Measurements from ENCODE around the gene APLP1.

DNA sequence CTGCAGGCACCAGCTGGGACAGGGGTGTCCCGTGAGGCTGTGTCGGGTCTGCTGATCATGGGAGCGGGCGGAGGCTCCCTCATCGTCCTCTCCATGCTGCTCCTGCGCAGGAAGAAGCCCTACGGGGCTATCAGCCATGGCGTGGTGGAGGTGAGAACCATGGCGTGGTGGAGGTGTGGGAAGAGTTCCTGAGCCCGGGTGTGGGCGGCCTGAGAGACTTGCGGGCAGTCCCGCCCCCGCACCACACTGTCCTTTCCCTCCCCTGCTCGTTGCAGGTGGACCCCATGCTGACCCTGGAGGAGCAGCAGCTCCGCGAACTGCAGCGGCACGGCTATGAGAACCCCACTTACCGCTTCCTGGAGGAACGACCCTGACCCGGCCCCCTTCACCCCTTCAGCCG, 10.7 kb downstream of the APLP1 start:
- TF ChIP-seq, protein P1, sequence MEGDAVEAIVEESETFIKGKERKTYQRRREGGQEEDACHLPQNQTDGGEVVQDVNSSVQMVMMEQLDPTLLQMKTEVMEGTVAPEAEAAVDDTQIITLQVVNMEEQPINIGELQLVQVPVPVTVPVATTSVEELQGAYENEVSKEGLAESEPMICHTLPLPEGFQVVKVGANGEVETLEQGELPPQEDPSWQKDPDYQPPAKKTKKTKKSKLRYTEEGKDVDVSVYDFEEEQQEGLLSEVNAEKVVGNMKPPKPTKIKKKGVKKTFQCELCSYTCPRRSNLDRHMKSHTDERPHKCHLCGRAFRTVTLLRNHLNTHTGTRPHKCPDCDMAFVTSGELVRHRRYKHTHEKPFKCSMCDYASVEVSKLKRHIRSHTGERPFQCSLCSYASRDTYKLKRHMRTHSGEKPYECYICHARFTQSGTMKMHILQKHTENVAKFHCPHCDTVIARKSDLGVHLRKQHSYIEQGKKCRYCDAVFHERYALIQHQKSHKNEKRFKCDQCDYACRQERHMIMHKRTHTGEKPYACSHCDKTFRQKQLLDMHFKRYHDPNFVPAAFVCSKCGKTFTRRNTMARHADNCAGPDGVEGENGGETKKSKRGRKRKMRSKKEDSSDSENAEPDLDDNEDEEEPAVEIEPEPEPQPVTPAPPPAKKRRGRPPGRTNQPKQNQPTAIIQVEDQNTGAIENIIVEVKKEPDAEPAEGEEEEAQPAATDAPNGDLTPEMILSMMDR (IDR thresholded peaks at IDR 0.05), result no peak
- TF ChIP-seq POLR2A (IDR thresholded peaks at IDR 0.05) (no peak), POLR2AphosphoS5 (IDR thresholded peaks at IDR 0.05) (no peak)
